Measurements from ENCODE around the gene PRPS2. TPM values are rescaled to one million over a fixed set of nuclear protein-coding genes. Genes with fewer than 3 reads are reported as not detected.

PRPS2 gene
- total RNA-seq, 1 donor from 2014 or later = 8.9 TPM

DNA sequence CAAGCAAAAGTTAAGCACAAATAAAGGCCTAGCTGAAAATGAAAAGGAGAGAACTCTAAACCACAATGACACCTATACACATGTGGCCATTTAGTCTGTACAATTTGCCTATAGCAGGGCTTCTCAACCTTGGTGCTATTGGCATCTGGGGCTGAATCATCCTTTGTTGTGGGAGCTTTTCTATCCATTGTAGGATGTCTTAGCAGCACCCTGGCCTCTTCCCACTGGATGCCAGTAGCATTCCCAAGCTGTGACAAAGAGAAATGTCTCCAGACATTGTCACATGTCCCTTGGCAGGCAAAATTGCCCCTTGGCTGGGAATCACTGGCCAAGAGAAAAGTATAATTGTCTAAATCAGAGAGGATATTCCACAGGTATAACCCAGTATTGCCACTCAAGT lies 13.5 kb upstream of the PRPS2 start:
- peaks cover 0 to 4% (median 0%) of the 10 kb centered on the region in 3 donors for H3K27me3 ChIP-seq (ENCODE audit: control insufficient read depth in 3 of 3, insufficient read depth in 3 of 3, low read length in 3 of 3)
- H3K4me3 ChIP-seq (ENCODE audit: low read length in 3 of 3) = no peak overlapping the region
- no peaks in the 10 kb centered on the region for H3K36me3 ChIP-seq (ENCODE audit: control insufficient read depth in 3 of 3, insufficient read depth in 3 of 3, low read length in 3 of 3)
- no peak overlapping the region for H3K9ac ChIP-seq (ENCODE audit: low read depth in 1 of 3, low read length in 3 of 3)
- no peaks in the 10 kb centered on the region for H3K4me1 ChIP-seq (ENCODE audit: control insufficient read depth in 3 of 3, insufficient read depth in 3 of 3, low read length in 3 of 3)
- no peak overlapping the region for H3K27ac ChIP-seq (ENCODE audit: low read depth, low read length)
- no peaks in the 10 kb centered on the region for H3K9me3 ChIP-seq (ENCODE audit: control insufficient read depth in 3 of 3, low read length in 3 of 3)

DNA sequence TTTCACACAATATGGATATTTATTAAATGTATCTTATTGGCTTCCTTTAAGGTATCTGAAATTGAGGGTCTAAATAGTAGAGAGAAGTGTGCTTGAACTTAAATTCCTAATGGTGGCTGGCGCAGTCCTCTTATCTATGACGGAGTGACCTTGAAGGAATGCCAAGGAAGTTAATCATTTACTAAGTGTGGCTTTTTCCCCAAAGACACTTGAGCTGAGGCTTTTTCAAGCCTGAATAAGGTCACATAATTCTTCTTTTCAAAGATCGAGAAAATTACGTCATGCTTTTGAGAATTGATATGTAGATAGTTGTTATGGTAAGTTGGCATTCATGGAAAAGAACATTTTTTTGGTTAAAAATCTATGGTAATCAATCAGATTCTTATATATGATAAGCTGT lies 11.7 kb upstream of the PRPS2 start:
- H3K27me3 ChIP-seq (ENCODE audit: control insufficient read depth in 3 of 3, insufficient read depth in 3 of 3, low read length in 3 of 3) = no peaks in the 10 kb centered on the region
- no peaks in the 10 kb centered on the region for H3K4me1 ChIP-seq (ENCODE audit: control insufficient read depth in 3 of 3, insufficient read depth in 3 of 3, low read length in 3 of 3)
- H3K4me3 ChIP-seq (ENCODE audit: low read length in 3 of 3) = no peak overlapping the region
- H3K9ac ChIP-seq (ENCODE audit: low read depth in 1 of 3, low read length in 3 of 3) = no peak overlapping the region
- no peaks in the 10 kb centered on the region for H3K9me3 ChIP-seq (ENCODE audit: control insufficient read depth in 3 of 3, low read length in 3 of 3)
- H3K36me3 ChIP-seq (ENCODE audit: control insufficient read depth in 3 of 3, insufficient read depth in 3 of 3, low read length in 3 of 3) = no peaks in the 10 kb centered on the region
- no peak overlapping the region for H3K27ac ChIP-seq (ENCODE audit: low read depth, low read length)

DNA sequence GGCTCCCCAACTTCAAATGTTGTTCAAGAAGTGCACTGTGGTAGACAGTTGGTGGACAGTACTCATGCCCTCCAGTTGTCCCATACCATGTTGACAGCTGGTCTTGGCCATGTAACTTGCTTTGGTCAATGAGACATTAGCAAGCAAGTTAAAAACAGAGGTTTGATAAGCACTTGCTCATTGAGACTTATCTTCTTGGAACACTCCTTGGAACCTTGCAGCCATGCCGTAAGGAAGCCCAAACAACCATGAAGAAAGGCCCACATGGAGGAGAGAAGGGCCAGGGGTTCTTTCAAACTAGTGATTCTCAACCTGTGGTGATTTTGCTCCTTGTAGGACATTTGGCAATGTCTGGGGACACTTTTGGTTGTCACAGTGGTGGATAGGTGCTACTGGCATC lies 2.6 kb upstream of the PRPS2 start:
- Histone ChIP-seq H3K9ac (ENCODE audit: low read depth in 1 of 3, low read length in 3 of 3) (no peak overlapping the region), H3K36me3 (ENCODE audit: control insufficient read depth in 3 of 3, insufficient read depth in 3 of 3, low read length in 3 of 3) (no peaks in the 10 kb centered on the region), H3K27me3 (ENCODE audit: control insufficient read depth in 3 of 3, insufficient read depth in 3 of 3, low read length in 3 of 3) (peaks cover 0 to 12% (median 0%) of the 10 kb centered on the region in 3 donors), H3K27ac (ENCODE audit: low read depth, low read length) (no peak overlapping the region), H3K4me1 (ENCODE audit: control insufficient read depth in 3 of 3, insufficient read depth in 3 of 3, low read length in 3 of 3) (peaks cover 0 to 2% (median 0%) of the 10 kb centered on the region in 3 donors), H3K4me3 (ENCODE audit: low read length in 3 of 3) (no peak overlapping the region), H3K9me3 (ENCODE audit: control insufficient read depth in 3 of 3, low read length in 3 of 3) (no peaks in the 10 kb centered on the region)

DNA sequence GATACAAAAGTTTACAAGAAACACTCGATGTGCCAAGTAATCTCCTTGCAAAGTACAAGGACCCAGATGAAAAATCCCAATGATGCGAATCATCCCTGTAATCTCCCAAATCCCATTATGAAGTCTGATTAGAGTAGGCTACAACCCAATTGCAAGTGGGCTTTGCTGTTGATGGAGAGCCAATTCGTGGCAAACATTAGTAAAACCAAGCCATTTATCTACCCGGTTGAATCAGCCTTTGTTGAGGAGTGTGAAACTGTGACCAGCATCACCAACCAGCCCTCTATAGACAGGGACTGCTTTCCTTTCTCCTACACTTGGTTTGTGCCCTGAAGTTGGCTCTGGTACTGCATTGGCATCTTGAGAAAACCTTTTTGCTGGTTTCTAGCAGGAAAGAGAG lies 1.2 kb upstream of the PRPS2 start:
- Histone ChIP-seq H3K27me3 (ENCODE audit: control insufficient read depth in 3 of 3, insufficient read depth in 3 of 3, low read length in 3 of 3) (peaks cover 0 to 12% (median 0%) of the 10 kb centered on the region in 3 donors), H3K27ac (ENCODE audit: low read depth, low read length) (no peak overlapping the region), H3K4me1 (ENCODE audit: control insufficient read depth in 3 of 3, insufficient read depth in 3 of 3, low read length in 3 of 3) (peaks cover 0 to 2% (median 0%) of the 10 kb centered on the region in 3 donors), H3K36me3 (ENCODE audit: control insufficient read depth in 3 of 3, insufficient read depth in 3 of 3, low read length in 3 of 3) (no peaks in the 10 kb centered on the region), H3K9me3 (ENCODE audit: control insufficient read depth in 3 of 3, low read length in 3 of 3) (peaks cover 0 to 2% (median 0%) of the 10 kb centered on the region in 3 donors), H3K4me3 (ENCODE audit: low read length in 3 of 3) (no peak overlapping the region), H3K9ac (ENCODE audit: low read depth in 1 of 3, low read length in 3 of 3) (no peak overlapping the region)

DNA sequence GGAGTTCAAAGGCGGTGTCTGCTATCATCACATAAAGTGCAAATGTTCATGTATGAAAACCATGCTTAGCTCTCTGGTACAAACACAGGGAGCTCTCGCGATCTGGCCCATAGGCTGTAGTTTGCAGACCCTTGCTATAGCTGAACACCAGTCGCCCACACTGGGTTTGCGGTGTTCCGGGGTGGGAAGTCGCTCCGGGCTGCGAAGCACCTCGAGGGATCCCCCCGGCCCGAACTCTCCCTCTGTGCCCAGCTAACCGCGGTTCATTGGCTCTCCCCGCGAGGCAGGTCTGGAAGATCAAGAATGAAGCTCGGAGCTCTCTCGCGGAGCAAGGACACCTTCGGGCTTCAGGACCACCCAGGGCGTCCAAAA lies 341 bp upstream of the PRPS2 start:
- peaks cover 0 to 12% (median 0%) of the 10 kb centered on the region in 3 donors for H3K27me3 ChIP-seq (ENCODE audit: control insufficient read depth in 3 of 3, insufficient read depth in 3 of 3, low read length in 3 of 3)
- H3K27ac ChIP-seq (ENCODE audit: low read depth, low read length) = no peak overlapping the region
- H3K9me3 ChIP-seq (ENCODE audit: control insufficient read depth in 3 of 3, low read length in 3 of 3) = peaks cover 0 to 2% (median 0%) of the 10 kb centered on the region in 3 donors
- no peak overlapping the region for H3K9ac ChIP-seq (ENCODE audit: low read depth in 1 of 3, low read length in 3 of 3)
- peaks cover 0 to 2% (median 0%) of the 10 kb centered on the region in 3 donors for H3K4me1 ChIP-seq (ENCODE audit: control insufficient read depth in 3 of 3, insufficient read depth in 3 of 3, low read length in 3 of 3)
- no peaks in the 10 kb centered on the region for H3K36me3 ChIP-seq (ENCODE audit: control insufficient read depth in 3 of 3, insufficient read depth in 3 of 3, low read length in 3 of 3)
- peak overlapping the region; percentile 52 to 56 (median 52) for H3K4me3 ChIP-seq (ENCODE audit: low read length in 3 of 3)

DNA sequence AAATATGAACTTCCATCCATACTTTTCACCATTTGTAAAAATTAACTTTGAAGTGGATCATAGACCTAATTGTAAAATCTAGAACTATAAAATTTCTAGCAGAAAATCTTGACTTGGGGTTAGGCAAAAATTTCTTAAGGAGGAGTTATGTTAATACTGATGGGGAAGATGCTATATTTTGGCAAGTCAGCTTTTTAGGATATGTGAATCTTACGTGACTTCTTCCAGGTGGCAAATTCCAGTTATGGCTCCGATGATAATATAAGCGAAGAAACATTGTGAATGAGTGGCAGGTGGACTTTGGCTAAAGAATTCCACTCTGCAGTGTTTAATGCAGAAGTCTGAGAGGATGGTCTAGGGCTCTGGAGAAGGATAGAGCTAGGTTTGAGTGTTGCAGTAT lies 1.5 kb downstream of the PRPS2 start:
- Histone ChIP-seq H3K36me3 (ENCODE audit: control insufficient read depth in 3 of 3, insufficient read depth in 3 of 3, low read length in 3 of 3) (no peaks in the 10 kb centered on the region), H3K4me1 (ENCODE audit: control insufficient read depth in 3 of 3, insufficient read depth in 3 of 3, low read length in 3 of 3) (peaks cover 0 to 2% (median 0%) of the 10 kb centered on the region in 3 donors), H3K27me3 (ENCODE audit: control insufficient read depth in 3 of 3, insufficient read depth in 3 of 3, low read length in 3 of 3) (peaks cover 0 to 12% (median 0%) of the 10 kb centered on the region in 3 donors), H3K9ac (ENCODE audit: low read depth in 1 of 3, low read length in 3 of 3) (no peak overlapping the region), H3K9me3 (ENCODE audit: control insufficient read depth in 3 of 3, low read length in 3 of 3) (peaks cover 0 to 2% (median 0%) of the 10 kb centered on the region in 3 donors), H3K4me3 (ENCODE audit: low read length in 3 of 3) (no peak overlapping the region), H3K27ac (ENCODE audit: low read depth, low read length) (no peak overlapping the region)

DNA sequence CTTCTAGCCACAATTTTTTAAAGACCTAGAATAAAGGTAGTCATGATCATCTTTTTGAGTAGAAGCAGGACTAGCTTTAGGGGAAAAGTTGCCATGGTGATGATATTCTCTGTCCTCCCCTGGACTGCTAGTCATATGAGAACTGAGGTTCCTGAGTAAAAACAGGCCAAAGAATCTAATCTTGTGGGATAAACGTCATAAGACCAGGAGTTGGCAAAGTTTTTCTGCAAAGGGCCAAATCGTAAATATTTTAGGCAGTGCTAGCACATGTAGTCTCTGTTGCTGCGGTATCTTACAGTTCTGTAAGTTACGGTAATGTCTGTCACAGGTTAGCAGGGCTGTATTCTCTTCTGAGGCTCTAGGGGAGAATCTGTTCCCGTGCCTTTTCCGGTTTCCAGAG lies 3.4 kb downstream of the PRPS2 start:
- H3K27me3 ChIP-seq (ENCODE audit: control insufficient read depth in 3 of 3, insufficient read depth in 3 of 3, low read length in 3 of 3) = peaks cover 0 to 9% (median 0%) of the 10 kb centered on the region in 3 donors
- H3K4me1 ChIP-seq (ENCODE audit: control insufficient read depth in 3 of 3, insufficient read depth in 3 of 3, low read length in 3 of 3) = peaks cover 0 to 2% (median 0%) of the 10 kb centered on the region in 3 donors
- no peak overlapping the region for H3K9ac ChIP-seq (ENCODE audit: low read depth in 1 of 3, low read length in 3 of 3)
- H3K27ac ChIP-seq (ENCODE audit: low read depth, low read length) = no peak overlapping the region
- H3K36me3 ChIP-seq (ENCODE audit: control insufficient read depth in 3 of 3, insufficient read depth in 3 of 3, low read length in 3 of 3) = no peaks in the 10 kb centered on the region
- H3K4me3 ChIP-seq (ENCODE audit: low read length in 3 of 3) = no peak overlapping the region
- H3K9me3 ChIP-seq (ENCODE audit: control insufficient read depth in 3 of 3, low read length in 3 of 3) = peaks cover 0 to 2% (median 0%) of the 10 kb centered on the region in 3 donors

DNA sequence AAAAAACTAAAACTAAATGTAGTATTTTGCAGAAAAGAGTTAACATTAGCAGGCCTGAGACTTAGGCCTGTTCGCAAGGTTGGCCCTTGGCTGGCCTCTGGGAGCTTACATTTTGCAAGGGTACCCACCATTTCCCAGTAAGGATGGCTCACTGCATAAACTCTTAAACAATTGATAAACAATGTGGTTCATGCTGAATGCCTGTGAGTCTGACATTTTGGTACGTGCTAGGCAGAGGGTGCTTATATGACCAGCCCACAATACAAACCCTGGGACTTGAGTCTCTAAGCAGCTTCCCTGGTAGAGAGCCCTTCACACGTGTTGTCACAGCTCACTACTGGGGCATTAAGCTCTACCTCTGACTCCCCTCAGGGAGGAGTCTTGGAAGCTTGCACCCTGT lies 7.4 kb downstream of the PRPS2 start:
- H3K9ac ChIP-seq (ENCODE audit: low read depth in 1 of 3, low read length in 3 of 3) = no peak overlapping the region
- H3K4me3 ChIP-seq (ENCODE audit: low read length in 3 of 3) = no peak overlapping the region

DNA sequence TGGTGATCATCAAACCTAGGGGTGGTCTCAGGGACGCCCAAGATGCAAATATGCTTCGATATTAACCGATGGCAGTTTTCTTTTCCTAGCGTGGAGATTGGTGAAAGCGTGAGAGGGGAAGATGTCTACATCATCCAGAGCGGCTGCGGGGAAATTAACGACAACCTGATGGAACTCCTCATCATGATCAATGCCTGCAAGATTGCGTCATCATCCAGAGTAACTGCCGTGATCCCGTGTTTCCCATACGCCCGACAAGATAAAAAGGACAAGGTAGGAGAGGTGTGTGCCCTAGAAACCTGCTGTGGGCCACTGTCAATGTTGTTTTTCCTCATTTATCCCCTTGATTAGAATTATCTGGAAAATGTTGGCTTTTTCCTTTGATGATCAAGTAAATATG lies 7.9 kb downstream of the PRPS2 start:
- Histone ChIP-seq H3K36me3 (ENCODE audit: control insufficient read depth in 3 of 3, insufficient read depth in 3 of 3, low read length in 3 of 3) (no peaks in the 10 kb centered on the region), H3K9ac (ENCODE audit: low read depth in 1 of 3, low read length in 3 of 3) (no peak overlapping the region), H3K27me3 (ENCODE audit: control insufficient read depth in 3 of 3, insufficient read depth in 3 of 3, low read length in 3 of 3) (no peaks in the 10 kb centered on the region), H3K4me3 (ENCODE audit: low read length in 3 of 3) (no peak overlapping the region), H3K9me3 (ENCODE audit: control insufficient read depth in 3 of 3, low read length in 3 of 3) (peaks cover 0 to 1% (median 0%) of the 10 kb centered on the region in 3 donors), H3K4me1 (ENCODE audit: control insufficient read depth in 3 of 3, insufficient read depth in 3 of 3, low read length in 3 of 3) (no peaks in the 10 kb centered on the region), H3K27ac (ENCODE audit: low read depth, low read length) (no peak overlapping the region)

More for the DNA sequence above, 7.4 kb downstream of the PRPS2 start:
- H3K4me1 ChIP-seq (ENCODE audit: control insufficient read depth in 3 of 3, insufficient read depth in 3 of 3, low read length in 3 of 3) = no peaks in the 10 kb centered on the region
- peaks cover 0 to 2% (median 0%) of the 10 kb centered on the region in 3 donors for H3K9me3 ChIP-seq (ENCODE audit: control insufficient read depth in 3 of 3, low read length in 3 of 3)
- no peaks in the 10 kb centered on the region for H3K36me3 ChIP-seq (ENCODE audit: control insufficient read depth in 3 of 3, insufficient read depth in 3 of 3, low read length in 3 of 3)
- H3K27ac ChIP-seq (ENCODE audit: low read depth, low read length) = no peak overlapping the region
- H3K27me3 ChIP-seq (ENCODE audit: control insufficient read depth in 3 of 3, insufficient read depth in 3 of 3, low read length in 3 of 3) = no peaks in the 10 kb centered on the region

DNA sequence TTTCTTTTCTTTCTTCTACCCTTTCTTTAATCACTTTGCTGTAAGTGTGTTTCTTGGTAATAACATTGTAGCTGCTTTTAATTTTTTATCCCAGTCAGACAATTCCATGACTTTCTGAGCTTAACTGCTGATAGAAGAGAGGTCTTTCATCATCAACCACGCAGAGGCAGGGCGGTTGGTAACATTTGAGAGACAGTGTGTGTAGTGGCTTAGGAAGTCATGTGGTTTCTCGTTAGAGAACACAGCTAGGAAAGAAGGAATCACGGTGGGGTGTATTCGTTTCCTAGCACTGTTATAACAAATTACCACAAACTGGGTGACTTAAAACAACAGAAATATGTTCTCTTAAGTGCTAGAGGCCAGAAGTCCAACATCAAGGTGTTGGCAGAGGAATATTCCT lies 11.5 kb downstream of the PRPS2 start:
- H3K9ac ChIP-seq (ENCODE audit: low read depth in 1 of 3, low read length in 3 of 3) = no peak overlapping the region
- H3K36me3 ChIP-seq (ENCODE audit: control insufficient read depth in 3 of 3, insufficient read depth in 3 of 3, low read length in 3 of 3) = no peaks in the 10 kb centered on the region
- H3K4me1 ChIP-seq (ENCODE audit: control insufficient read depth in 3 of 3, insufficient read depth in 3 of 3, low read length in 3 of 3) = no peaks in the 10 kb centered on the region
- no peak overlapping the region for H3K27ac ChIP-seq (ENCODE audit: low read depth, low read length)
- no peak overlapping the region for H3K4me3 ChIP-seq (ENCODE audit: low read length in 3 of 3)
- no peaks in the 10 kb centered on the region for H3K9me3 ChIP-seq (ENCODE audit: control insufficient read depth in 3 of 3, low read length in 3 of 3)
- peaks cover 0 to 2% (median 0%) of the 10 kb centered on the region in 3 donors for H3K27me3 ChIP-seq (ENCODE audit: control insufficient read depth in 3 of 3, insufficient read depth in 3 of 3, low read length in 3 of 3)

Data from skeletal muscle tissue (tissue), 4 donors.